ENCODE data around the gene SLC12A6. TPM values are rescaled to one million over a fixed set of nuclear protein-coding genes. Genes with fewer than 3 reads are reported as not detected.
A peak's percentile ranks its signal among the peaks of the same experiment; 100 is the strongest.

Gene SLC12A6
- total and polyA plus RNA-seq, 2 of the 13 experiments (the other 11 are each of a cell fraction or from before 2014, with no cell fraction given): 15.2 to 30.1 TPM

- no peak for TF ChIP-seq NFAT5 (CRISPR knock-in tag; IDR thresholded peaks at IDR 0.05)
- TF ChIP-seq ZNF354B (CRISPR knock-in tag; IDR thresholded peaks at IDR 0.05): no peak
- no peak for TF ChIP-seq ZNF17 (CRISPR knock-in tag; IDR thresholded peaks at IDR 0.05)
- TF ChIP-seq AHR (CRISPR knock-in tag; IDR thresholded peaks at IDR 0.05): no peak
- TF ChIP-seq ATAD3A (CRISPR knock-in tag; IDR thresholded peaks at IDR 0.05): peak; percentile 39; the same call in 1 of the 2 replicates
- TF ChIP-seq MXD1 (CRISPR knock-in tag; IDR thresholded peaks at IDR 0.05): peak; percentile 91
- no peak for TF ChIP-seq ZNF576 (CRISPR knock-in tag; IDR thresholded peaks at IDR 0.05)
- TF ChIP-seq KLF13 (CRISPR knock-in tag; IDR thresholded peaks at IDR 0.05): peak; percentile 57; the same call in 1 of the 2 replicates
- no peak for TF ChIP-seq ETS1 (CRISPR knock-in tag; IDR thresholded peaks at IDR 0.05)
- no peak for TF ChIP-seq ZNF234 (CRISPR knock-in tag; conservative IDR thresholded peaks at IDR 0.05)
- TF ChIP-seq ZNF644 (CRISPR knock-in tag; IDR thresholded peaks at IDR 0.05; ENCODE audit: low read depth): no peak
- 0 out of 2 replicates have a peak, but pooled peaks have one; percentile 35 for TF ChIP-seq ZNF34 (CRISPR knock-in tag; IDR thresholded peaks at IDR 0.05; ENCODE audit: borderline replicate concordance)
- TF ChIP-seq ZNF431 (CRISPR knock-in tag; IDR thresholded peaks at IDR 0.05; ENCODE audit: borderline replicate concordance, low read depth): no peak
- TF ChIP-seq CHCHD3 (CRISPR knock-in tag; IDR thresholded peaks at IDR 0.05): peak; percentile 18; the same call in 1 of the 2 replicates
- no peak for TF ChIP-seq RORA (CRISPR knock-in tag; IDR thresholded peaks at IDR 0.05)
- TF ChIP-seq DRAP1 (CRISPR knock-in tag; IDR thresholded peaks at IDR 0.05): no peak
- no peak for TF ChIP-seq ZSCAN29 (CRISPR knock-in tag; conservative IDR thresholded peaks at IDR 0.05)
- no peak for TF ChIP-seq ZXDC (CRISPR knock-in tag; IDR thresholded peaks at IDR 0.05)
Observed at GRCh38 chr15:34367101-34368081, 29.8 kb upstream of the SLC12A6 start, which contains the start of gene LPCAT4 (continued).

Measured in HepG2 (cell line).